Activated naive CD8-positive, alpha-beta T cell treated with anti-CD3 and anti-CD28 coated beads for 36 hours (primary cell): ENCODE measurements around the gene TTLL11. TPM values are rescaled to one million over a fixed set of nuclear protein-coding genes. Genes with fewer than 3 reads are reported as not detected.

ENCODE experiments used
- DNase-seq: peaks from one replicate; pipeline ENCODE4 v3.0.0; 2021
- H3K27ac Mint-ChIP-seq: one replicate; pipeline ENCODE4 v1.8.0; 2022; ENCODE audit warnings: mild to moderate bottlenecking, moderate library complexity, mixed read lengths
- H3K27me3 Mint-ChIP-seq: one replicate; pipeline ENCODE4 v1.8.0; 2022; ENCODE audit warnings: mild to moderate bottlenecking, mixed read lengths
- H3K36me3 Mint-ChIP-seq: one replicate; pipeline ENCODE4 v1.8.0; 2021; ENCODE audit warnings: mild to moderate bottlenecking, mixed read lengths
- H3K4me1 Mint-ChIP-seq: one replicate; pipeline ENCODE4 v1.8.0; 2021; ENCODE audit warnings: mixed read lengths
- H3K4me3 Mint-ChIP-seq: one replicate; pipeline ENCODE4 v1.8.0; 2022; ENCODE audit warnings: mild to moderate bottlenecking, moderate library complexity, mixed read lengths
- H3K9me3 Mint-ChIP-seq: one replicate; pipeline ENCODE4 v1.8.0; 2022; ENCODE audit warnings: mixed read lengths
- total RNA-seq, 2 experiments: library from RNA; stranded (reverse); gene quantifications; one replicate each; pipeline ENCODE4 v1.2.3, GENCODE V29; 2021

Gene TTLL11
- total RNA-seq, 2 experiments from 2014 or later: 2.5 to 2.8 TPM

GRCh38 chr9:122058709-122059108 lies 34.4 kb downstream of the TTLL11 start:
- Mint-ChIP-seq H3K9me3 (no peaks in the 10 kb centered on the region), H3K4me1 (peaks cover 7% of the 10 kb centered on the region), H3K27me3 (no peaks in the 10 kb centered on the region), H3K27ac (no peak overlapping the region), H3K36me3 (no peaks in the 10 kb centered on the region), H3K4me3 (no peak overlapping the region)
- no peak for DNase-seq

GRCh38 chr9:122058051-122058450 lies 35.1 kb downstream of the TTLL11 start:
- Mint-ChIP-seq H3K9me3 (no peaks in the 10 kb centered on the region), H3K4me3 (no peak overlapping the region), H3K27me3 (no peaks in the 10 kb centered on the region), H3K27ac (no peak overlapping the region), H3K36me3 (peaks cover 3% of the 10 kb centered on the region), H3K4me1 (peaks cover 9% of the 10 kb centered on the region)
- DNase-seq: no peak

GRCh38 chr9:122057211-122057610 lies 35.9 kb downstream of the TTLL11 start:
- DNase-seq: no peak
- Mint-ChIP-seq H3K4me1 (peaks cover 14% of the 10 kb centered on the region), H3K27ac (no peak overlapping the region), H3K4me3 (no peak overlapping the region), H3K36me3 (peaks cover 10% of the 10 kb centered on the region), H3K9me3 (no peaks in the 10 kb centered on the region), H3K27me3 (no peaks in the 10 kb centered on the region)

GRCh38 chr9:122056484-122056883 lies 36.6 kb downstream of the TTLL11 start:
- peaks cover 18% of the 10 kb centered on the region for H3K4me1 Mint-ChIP-seq
- H3K27ac Mint-ChIP-seq: no peak overlapping the region
- H3K9me3 Mint-ChIP-seq: no peaks in the 10 kb centered on the region
- H3K27me3 Mint-ChIP-seq: no peaks in the 10 kb centered on the region
- DNase-seq: no peak
- peaks cover 13% of the 10 kb centered on the region for H3K36me3 Mint-ChIP-seq
- H3K4me3 Mint-ChIP-seq: no peak overlapping the region

- H3K27me3 Mint-ChIP-seq: peaks cover 2% of the 10 kb centered on the region
- no peaks in the 10 kb centered on the region for H3K9me3 Mint-ChIP-seq
- no peak overlapping the region for H3K27ac Mint-ChIP-seq
- DNase-seq: no peak
- H3K36me3 Mint-ChIP-seq: peaks cover 15% of the 10 kb centered on the region
- H3K4me1 Mint-ChIP-seq: peaks cover 23% of the 10 kb centered on the region
- H3K4me3 Mint-ChIP-seq: no peak overlapping the region
Measured at GRCh38 chr9:122055701-122056100, 37.4 kb downstream of the TTLL11 start.

GRCh38 chr9:122053567-122054350 lies 39.3 kb downstream of the TTLL11 start:
- peaks cover 2% of the 10 kb centered on the region for H3K27me3 Mint-ChIP-seq
- H3K36me3 Mint-ChIP-seq: peaks cover 15% of the 10 kb centered on the region
- H3K9me3 Mint-ChIP-seq: no peaks in the 10 kb centered on the region
- DNase-seq: no peak
- H3K27ac Mint-ChIP-seq: no peak overlapping the region
- peaks cover 23% of the 10 kb centered on the region for H3K4me1 Mint-ChIP-seq
- H3K4me3 Mint-ChIP-seq: no peak overlapping the region

- DNase-seq: no peak
- H3K36me3 Mint-ChIP-seq: peaks cover 15% of the 10 kb centered on the region
- peaks cover 2% of the 10 kb centered on the region for H3K27me3 Mint-ChIP-seq
- no peaks in the 10 kb centered on the region for H3K9me3 Mint-ChIP-seq
- H3K27ac Mint-ChIP-seq: no peak overlapping the region
- H3K4me1 Mint-ChIP-seq: peaks cover 23% of the 10 kb centered on the region
- H3K4me3 Mint-ChIP-seq: no peak overlapping the region
Measured at GRCh38 chr9:122053064-122053463, 40.0 kb downstream of the TTLL11 start.

GRCh38 chr9:122051351-122052321 lies 41.5 kb downstream of the TTLL11 start:
- Mint-ChIP-seq H3K36me3 (peaks cover 20% of the 10 kb centered on the region), H3K4me1 (peaks cover 25% of the 10 kb centered on the region), H3K27me3 (peaks cover 2% of the 10 kb centered on the region), H3K4me3 (no peak overlapping the region), H3K27ac (peak overlapping the region; percentile 68), H3K9me3 (no peaks in the 10 kb centered on the region)
- DNase-seq: peak; percentile 73

GRCh38 chr9:122050167-122050566 lies 42.9 kb downstream of the TTLL11 start:
- Mint-ChIP-seq H3K27ac (no peak overlapping the region), H3K4me3 (no peak overlapping the region), H3K27me3 (peaks cover 2% of the 10 kb centered on the region), H3K4me1 (peaks cover 25% of the 10 kb centered on the region), H3K36me3 (peaks cover 28% of the 10 kb centered on the region), H3K9me3 (peaks cover 3% of the 10 kb centered on the region)
- DNase-seq: no peak

- H3K4me1 Mint-ChIP-seq: peaks cover under 1% of the 10 kb centered on the region
- no peaks in the 10 kb centered on the region for H3K27me3 Mint-ChIP-seq
- H3K36me3 Mint-ChIP-seq: peaks cover 32% of the 10 kb centered on the region
- H3K9me3 Mint-ChIP-seq: peaks cover 3% of the 10 kb centered on the region
- DNase-seq: no peak
- H3K27ac Mint-ChIP-seq: no peak overlapping the region
- no peak overlapping the region for H3K4me3 Mint-ChIP-seq
Measured at GRCh38 chr9:122042056-122042455, 51.1 kb downstream of the TTLL11 start.

- DNase-seq: no peak
- no peaks in the 10 kb centered on the region for H3K27me3 Mint-ChIP-seq
- H3K27ac Mint-ChIP-seq: no peak overlapping the region
- H3K36me3 Mint-ChIP-seq: peaks cover 21% of the 10 kb centered on the region
- no peak overlapping the region for H3K4me3 Mint-ChIP-seq
- no peaks in the 10 kb centered on the region for H3K4me1 Mint-ChIP-seq
- peaks cover 1% of the 10 kb centered on the region for H3K9me3 Mint-ChIP-seq
Measured at GRCh38 chr9:122040561-122041242, 52.4 kb downstream of the TTLL11 start.

GRCh38 chr9:122039234-122039633 lies 53.9 kb downstream of the TTLL11 start:
- DNase-seq: no peak
- Mint-ChIP-seq H3K36me3 (peaks cover 15% of the 10 kb centered on the region), H3K27me3 (no peaks in the 10 kb centered on the region), H3K9me3 (no peaks in the 10 kb centered on the region), H3K4me3 (no peak overlapping the region), H3K4me1 (no peaks in the 10 kb centered on the region), H3K27ac (no peak overlapping the region)

GRCh38 chr9:122036988-122037387 lies 56.1 kb downstream of the TTLL11 start:
- H3K36me3 Mint-ChIP-seq: peaks cover 5% of the 10 kb centered on the region
- H3K4me1 Mint-ChIP-seq: no peaks in the 10 kb centered on the region
- H3K4me3 Mint-ChIP-seq: no peak overlapping the region
- no peak for DNase-seq
- no peaks in the 10 kb centered on the region for H3K27me3 Mint-ChIP-seq
- no peaks in the 10 kb centered on the region for H3K9me3 Mint-ChIP-seq
- H3K27ac Mint-ChIP-seq: no peak overlapping the region

- DNase-seq: no peak
- Mint-ChIP-seq H3K4me1 (no peaks in the 10 kb centered on the region), H3K27me3 (no peaks in the 10 kb centered on the region), H3K36me3 (peaks cover 6% of the 10 kb centered on the region), H3K27ac (no peak overlapping the region), H3K4me3 (no peak overlapping the region), H3K9me3 (no peaks in the 10 kb centered on the region)
Measured at GRCh38 chr9:122036408-122036807, 56.7 kb downstream of the TTLL11 start.
